Osteocyte (in vitro differentiated cells): ENCODE results near the gene OR2A2. TPM values are rescaled to one million over a fixed set of nuclear protein-coding genes. Genes with fewer than 3 reads are reported as not detected.

ENCODE experiments used
- DNase-seq: peaks from one replicate; pipeline ENCODE4 v3.0.0; 2021; ENCODE audit warnings: mixed read lengths; ENCODE audit not compliant: unreplicated experiment; ENCODE audit errors: extremely low spot score
- H3K27ac Mint-ChIP-seq: one replicate; pipeline ENCODE4 v1.8.0; 2021; ENCODE audit warnings: mild to moderate bottlenecking, mixed read lengths; ENCODE audit not compliant: unreplicated experiment
- H3K27me3 Mint-ChIP-seq: one replicate; pipeline ENCODE4 v1.8.0; 2021; ENCODE audit warnings: mixed read lengths; ENCODE audit not compliant: unreplicated experiment
- H3K36me3 Mint-ChIP-seq: one replicate; pipeline ENCODE4 v1.8.0; 2021; ENCODE audit warnings: mixed read lengths; ENCODE audit not compliant: unreplicated experiment
- H3K4me1 Mint-ChIP-seq: one replicate; pipeline ENCODE4 v1.8.0; 2021; ENCODE audit warnings: mixed read lengths; ENCODE audit not compliant: unreplicated experiment
- H3K4me3 Mint-ChIP-seq: one replicate; pipeline ENCODE4 v1.8.0; 2021; ENCODE audit warnings: mild to moderate bottlenecking, moderate library complexity, mixed read lengths; ENCODE audit not compliant: unreplicated experiment
- H3K9me3 Mint-ChIP-seq: one replicate; pipeline ENCODE4 v1.8.0; 2021; ENCODE audit warnings: mixed read lengths; ENCODE audit not compliant: unreplicated experiment
- CTCF ChIP-seq: fragments of 200-600 bp; sonication (generic); IDR thresholded peaks from 2 replicates; pipeline ENCODE4 v1.5.0; 2021; ENCODE audit warnings: antibody characterized with exemption, mild to moderate bottlenecking, moderate library complexity
- long read RNA-seq: library from polyadenylated mRNA; unstranded; transcript quantifications from one replicate; pipeline ENCODE4 v2.0.0, GENCODE V29; 2021
- total RNA-seq: library from RNA; stranded (reverse); gene quantifications from 2 replicates; pipeline ENCODE4 v1.2.1, GENCODE V29; 2021

OR2A2 gene
- not detected in 2 replicates for total RNA-seq
- long read RNA-seq: 0 reads

- Mint-ChIP-seq H3K4me1 (no peaks in the 10 kb centered on the region), H3K36me3 (no peaks in the 10 kb centered on the region), H3K9me3 (no peaks in the 10 kb centered on the region), H3K27ac (no peak within 1 kb of the TSS), H3K4me3 (no peak within 1 kb of the TSS), H3K27me3 (peaks cover 36% of the 10 kb centered on the region)
- DNase-seq: no peak
- TF ChIP-seq CTCF: no peak
Measured at GRCh38 chr7:144109283-144109682, at the start of gene OR2A2. TSS of gene OR2A2 (plus strand) at chr7:144109583. CDS start at chr7:144109583, 0 bp downstream.

GRCh38 chr7:144063710-144064109, 45.7 kb upstream of the OR2A2 start:
- Mint-ChIP-seq H3K27ac (no peak overlapping the region), H3K4me3 (no peak overlapping the region), H3K36me3 (no peaks in the 10 kb centered on the region), H3K27me3 (peaks cover 24% of the 10 kb centered on the region), H3K4me1 (no peaks in the 10 kb centered on the region), H3K9me3 (no peaks in the 10 kb centered on the region)
- DNase-seq: no peak
- no peak for TF ChIP-seq CTCF

- H3K27ac Mint-ChIP-seq: no peak within 1 kb of the TSS
- no peak for DNase-seq
- no peaks in the 10 kb centered on the region for H3K36me3 Mint-ChIP-seq
- TF ChIP-seq CTCF: no peak
- no peak within 1 kb of the TSS for H3K4me3 Mint-ChIP-seq
- H3K4me1 Mint-ChIP-seq: no peaks in the 10 kb centered on the region
- H3K9me3 Mint-ChIP-seq: no peaks in the 10 kb centered on the region
- peaks cover 29% of the 10 kb centered on the region for H3K27me3 Mint-ChIP-seq
Measured at GRCh38 chr7:144069511-144069910, 39.9 kb upstream of the OR2A2 start, which contains the start of gene OR2A25. TSS of gene OR2A25 (plus strand) at chr7:144069811. CDS start at chr7:144074220, 4,409 bp downstream.

GRCh38 chr7:144069953-144070352, 39.4 kb upstream of the OR2A2 start:
- DNase-seq: no peak
- no peaks in the 10 kb centered on the region for H3K4me1 Mint-ChIP-seq
- no peak for TF ChIP-seq CTCF
- H3K27ac Mint-ChIP-seq: no peak overlapping the region
- H3K36me3 Mint-ChIP-seq: no peaks in the 10 kb centered on the region
- no peak overlapping the region for H3K4me3 Mint-ChIP-seq
- no peaks in the 10 kb centered on the region for H3K9me3 Mint-ChIP-seq
- H3K27me3 Mint-ChIP-seq: peaks cover 29% of the 10 kb centered on the region

- Mint-ChIP-seq H3K4me3 (no peak overlapping the region), H3K36me3 (no peaks in the 10 kb centered on the region), H3K9me3 (no peaks in the 10 kb centered on the region), H3K27me3 (peaks cover 13% of the 10 kb centered on the region), H3K27ac (no peak overlapping the region), H3K4me1 (no peaks in the 10 kb centered on the region)
- DNase-seq: no peak
- TF ChIP-seq CTCF: no peak
Measured at GRCh38 chr7:144074374-144074773, 35.0 kb upstream of the OR2A2 start.
